ENCODE results near the gene PI16.

DNA sequence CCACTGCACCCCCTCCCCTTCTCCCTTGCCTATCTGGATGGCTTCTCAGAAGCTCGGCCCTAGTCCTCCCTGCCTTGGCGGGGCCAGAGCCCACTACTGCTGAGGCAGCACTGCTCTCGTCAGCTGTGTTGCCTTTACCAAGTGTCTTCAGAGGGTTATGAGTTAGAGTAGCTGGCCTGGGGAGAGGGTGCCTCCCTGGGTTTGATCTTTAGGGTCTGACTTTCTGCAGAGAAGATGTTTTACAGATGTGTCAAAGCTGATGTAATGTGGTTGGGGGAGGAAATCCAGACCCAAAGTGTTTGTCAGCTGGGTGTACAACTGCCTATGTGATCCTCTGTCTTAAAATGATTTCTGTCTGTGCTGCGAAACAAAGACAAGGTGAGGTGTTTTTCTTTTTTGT lies 30.4 kb upstream of the PI16 start:
- TF ChIP-seq CTCF (IDR thresholded peaks at IDR 0.05) (no peak), ZFX (IDR thresholded peaks at IDR 0.05; ENCODE audit: borderline replicate concordance) (no peak)

Measured in 22Rv1 (cell line).